IMR-90 (cell line): Measurements from ENCODE around the gene BRAF.

Source experiments
- SMC3 ChIP-seq: fragments of 150-350 bp; IDR thresholded peaks from 2 replicates; pipeline ENCODE4 v1.6.1; 2016; ENCODE audit warnings: low read depth, mild to moderate bottlenecking, antibody characterized with exemption, low read length, moderate library complexity
- TF ChIP-seq, protein P1 (sequence below): conservative IDR thresholded peaks from 2 replicates; pipeline ENCODE4 v1.5.1; 2012; ENCODE audit warnings: mild to moderate bottlenecking, low read depth, low read length, improper control_type of control experiment

- TF ChIP-seq, protein P1, sequence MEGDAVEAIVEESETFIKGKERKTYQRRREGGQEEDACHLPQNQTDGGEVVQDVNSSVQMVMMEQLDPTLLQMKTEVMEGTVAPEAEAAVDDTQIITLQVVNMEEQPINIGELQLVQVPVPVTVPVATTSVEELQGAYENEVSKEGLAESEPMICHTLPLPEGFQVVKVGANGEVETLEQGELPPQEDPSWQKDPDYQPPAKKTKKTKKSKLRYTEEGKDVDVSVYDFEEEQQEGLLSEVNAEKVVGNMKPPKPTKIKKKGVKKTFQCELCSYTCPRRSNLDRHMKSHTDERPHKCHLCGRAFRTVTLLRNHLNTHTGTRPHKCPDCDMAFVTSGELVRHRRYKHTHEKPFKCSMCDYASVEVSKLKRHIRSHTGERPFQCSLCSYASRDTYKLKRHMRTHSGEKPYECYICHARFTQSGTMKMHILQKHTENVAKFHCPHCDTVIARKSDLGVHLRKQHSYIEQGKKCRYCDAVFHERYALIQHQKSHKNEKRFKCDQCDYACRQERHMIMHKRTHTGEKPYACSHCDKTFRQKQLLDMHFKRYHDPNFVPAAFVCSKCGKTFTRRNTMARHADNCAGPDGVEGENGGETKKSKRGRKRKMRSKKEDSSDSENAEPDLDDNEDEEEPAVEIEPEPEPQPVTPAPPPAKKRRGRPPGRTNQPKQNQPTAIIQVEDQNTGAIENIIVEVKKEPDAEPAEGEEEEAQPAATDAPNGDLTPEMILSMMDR, result no peak
- no peak for TF ChIP-seq SMC3
Observed at GRCh38 chr7:140723006-140723405, 201.7 kb downstream of the BRAF start.
